ENCODE results near the gene GNPTG. TPM values are rescaled to one million over a fixed set of nuclear protein-coding genes. Genes with fewer than 3 reads are reported as not detected.

GNPTG gene
- 10 to 100 TPM; 53.7 to 84.0 (median 69.5) TPM for total RNA-seq

- TF ChIP-seq, protein P1, sequence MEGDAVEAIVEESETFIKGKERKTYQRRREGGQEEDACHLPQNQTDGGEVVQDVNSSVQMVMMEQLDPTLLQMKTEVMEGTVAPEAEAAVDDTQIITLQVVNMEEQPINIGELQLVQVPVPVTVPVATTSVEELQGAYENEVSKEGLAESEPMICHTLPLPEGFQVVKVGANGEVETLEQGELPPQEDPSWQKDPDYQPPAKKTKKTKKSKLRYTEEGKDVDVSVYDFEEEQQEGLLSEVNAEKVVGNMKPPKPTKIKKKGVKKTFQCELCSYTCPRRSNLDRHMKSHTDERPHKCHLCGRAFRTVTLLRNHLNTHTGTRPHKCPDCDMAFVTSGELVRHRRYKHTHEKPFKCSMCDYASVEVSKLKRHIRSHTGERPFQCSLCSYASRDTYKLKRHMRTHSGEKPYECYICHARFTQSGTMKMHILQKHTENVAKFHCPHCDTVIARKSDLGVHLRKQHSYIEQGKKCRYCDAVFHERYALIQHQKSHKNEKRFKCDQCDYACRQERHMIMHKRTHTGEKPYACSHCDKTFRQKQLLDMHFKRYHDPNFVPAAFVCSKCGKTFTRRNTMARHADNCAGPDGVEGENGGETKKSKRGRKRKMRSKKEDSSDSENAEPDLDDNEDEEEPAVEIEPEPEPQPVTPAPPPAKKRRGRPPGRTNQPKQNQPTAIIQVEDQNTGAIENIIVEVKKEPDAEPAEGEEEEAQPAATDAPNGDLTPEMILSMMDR (IDR thresholded peaks at IDR 0.05): no peak
- TF ChIP-seq EP300 (IDR thresholded peaks at IDR 0.05) (no peak), POLR2AphosphoS5 (IDR thresholded peaks at IDR 0.05) (peak; percentile 96 to 97 (median 97))
- peak within 1 kb of the TSS; percentile 99 for H3K4me3 ChIP-seq
- H3K27me3 ChIP-seq: no peaks in the 10 kb centered on the region
- H3K27ac ChIP-seq: peak within 1 kb of the TSS; percentile 67
- 2% methylated on average over 10 of the region's 98 CpGs for WGBS
- peaks cover 26% of the 10 kb centered on the region for H3K36me3 ChIP-seq
- peaks cover 66% of the 10 kb centered on the region for H3K4me1 ChIP-seq
- DNase-seq (ENCODE audit: low spot score in 2 of 2): peak; percentile 89 to 91
- H3K9me3 ChIP-seq: no peaks in the 10 kb centered on the region
These were observed at the start of gene GNPTG, which contains the start of gene TSR3 for GRCh38 chr16:1351582-1352362. TSS of gene GNPTG (plus strand) at chr16:1351931. CDS start at chr16:1351966, 35 bp downstream. TSS of gene TSR3 (minus strand) at chr16:1351878. CDS start at chr16:1351804, 74 bp downstream.

DNA sequence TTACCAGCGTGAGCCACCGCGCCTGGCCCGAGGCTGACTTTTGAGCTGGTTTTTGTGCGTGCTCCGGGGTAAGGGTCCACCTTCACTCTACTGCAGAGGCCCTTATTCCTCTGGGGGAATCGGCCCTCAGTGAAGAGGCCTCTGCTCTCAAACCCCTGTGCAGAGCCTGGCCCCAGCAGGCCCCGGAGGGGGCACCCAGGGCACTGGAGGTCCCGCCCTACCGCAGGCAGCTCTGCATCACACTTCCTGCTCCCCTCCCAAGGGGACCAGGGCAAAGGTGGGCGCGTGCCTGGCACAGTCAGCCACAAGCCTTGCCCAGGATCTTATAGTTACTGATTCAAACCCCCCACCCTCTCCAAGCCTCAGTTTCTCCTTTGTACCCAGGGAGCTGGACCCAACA, 45.9 kb upstream of the GNPTG start:
- Histone ChIP-seq H3K4me1 (peaks cover 22% of the 10 kb centered on the region), H3K9me3 (no peaks in the 10 kb centered on the region), H3K4me3 (no peak overlapping the region), H3K27ac (no peak overlapping the region), H3K36me3 (no peaks in the 10 kb centered on the region), H3K27me3 (peaks cover 6% of the 10 kb centered on the region)
- 77% methylated on average over 4 of the region's 12 CpGs for WGBS
- DNase-seq (ENCODE audit: low spot score in 2 of 2): no peak
- TF ChIP-seq POLR2A (IDR thresholded peaks at IDR 0.05): no peak
- TF ChIP-seq EP300 (IDR thresholded peaks at IDR 0.05): no peak
- TF ChIP-seq POLR2AphosphoS5 (IDR thresholded peaks at IDR 0.05): no peak
- TF ChIP-seq, protein P1 (IDR thresholded peaks at IDR 0.05): no peak

DNA sequence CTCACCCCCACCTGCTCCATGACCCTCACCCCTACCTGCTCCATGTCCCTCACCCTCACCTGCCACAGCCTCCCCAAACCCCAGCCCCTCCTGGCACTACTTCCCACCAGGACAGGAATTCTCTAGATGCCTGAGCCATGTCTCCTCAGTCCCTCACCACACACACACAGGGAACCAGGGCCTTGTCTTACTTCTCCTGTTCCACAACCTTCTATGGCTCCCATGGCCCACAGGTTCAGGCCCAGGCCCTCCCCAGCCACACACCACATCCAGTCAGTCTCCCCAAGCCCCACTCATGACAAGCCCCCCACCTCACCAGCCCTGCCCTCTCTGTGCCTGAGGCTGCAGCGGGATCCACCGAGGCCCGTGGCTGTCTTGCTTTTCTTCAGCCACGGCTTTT, 45.4 kb upstream of the GNPTG start:
- DNase-seq (ENCODE audit: low spot score in 2 of 2): no peak
- H3K27ac ChIP-seq: no peak overlapping the region
- H3K4me1 ChIP-seq: peaks cover 22% of the 10 kb centered on the region
- H3K36me3 ChIP-seq: no peaks in the 10 kb centered on the region
- no peak overlapping the region for H3K4me3 ChIP-seq
- H3K27me3 ChIP-seq: peaks cover 1% of the 10 kb centered on the region
- no peaks in the 10 kb centered on the region for H3K9me3 ChIP-seq
- TF ChIP-seq POLR2AphosphoS5 (IDR thresholded peaks at IDR 0.05) (no peak), POLR2A (IDR thresholded peaks at IDR 0.05) (no peak), EP300 (IDR thresholded peaks at IDR 0.05) (no peak)
- TF ChIP-seq, protein P1 (IDR thresholded peaks at IDR 0.05): no peak
- WGBS: 57% methylated on average over 4 of the region's 4 CpGs

- H3K4me1 ChIP-seq: peaks cover 34% of the 10 kb centered on the region
- TF ChIP-seq POLR2AphosphoS5 (IDR thresholded peaks at IDR 0.05) (no peak), EP300 (IDR thresholded peaks at IDR 0.05) (no peak), POLR2A (IDR thresholded peaks at IDR 0.05) (no peak)
- TF ChIP-seq, protein P1 (IDR thresholded peaks at IDR 0.05): no peak
- WGBS: 8% methylated on average over 23 of the region's 43 CpGs
These were observed 43.4 kb upstream of the GNPTG start for GRCh38 chr16:1308036-1308976.

More at GRCh38 chr16:1308036-1308976, 43.4 kb upstream of the GNPTG start:
- no peak for DNase-seq (ENCODE audit: low spot score in 2 of 2)
- Histone ChIP-seq H3K4me3 (peak overlapping the region; percentile 82), H3K27ac (peak overlapping the region; percentile 93), H3K36me3 (no peaks in the 10 kb centered on the region), H3K27me3 (no peaks in the 10 kb centered on the region), H3K9me3 (no peaks in the 10 kb centered on the region)
